HCT116 (cell line): Measurements from ENCODE around the gene GOT1.

Source experiments
- CEBPB ChIP-seq: IDR thresholded peaks from 2 replicates; pipeline ENCODE4 v1.6.1; 2012; ENCODE audit warnings: low read depth
- ELF1 ChIP-seq: IDR thresholded peaks from 2 replicates; pipeline ENCODE4 v1.6.1; 2012; ENCODE audit warnings: low read depth, borderline replicate concordance
- EZH2 ChIP-seq: fragments of 200-600 bp; sonication (generic); IDR thresholded peaks from 2 replicates; pipeline ENCODE4 v1.6.1; 2017; ENCODE audit warnings: antibody characterized with exemption, mixed run types
- FOSL1 ChIP-seq: IDR thresholded peaks from 2 replicates; pipeline ENCODE4 v1.6.1; 2012; ENCODE audit warnings: low read depth
- POLR2AphosphoS5 ChIP-seq: IDR thresholded peaks from 2 replicates; pipeline ENCODE4 v1.6.1; 2011; ENCODE audit warnings: mild to moderate bottlenecking, low read depth, low read length, moderate library complexity
- SIN3A ChIP-seq: IDR thresholded peaks from 2 replicates; pipeline ENCODE4 v1.6.1; 2012; ENCODE audit warnings: low read depth
- TF ChIP-seq, protein P1 (sequence below), 3 experiments: fragments of 200-600 bp in 1 of 3; sonication (generic) in 1 of 3; IDR thresholded peaks in 2 of 3; conservative IDR thresholded peaks in 1 of 3; 2 replicates each; pipeline ENCODE4 v1.5.1; 2012 to 2017; ENCODE audit warnings: low read depth in 2 of 3, low read length in 2 of 3, antibody characterized with exemption in 1 of 3, borderline replicate concordance in 1 of 3, control low read depth in 1 of 3, mild to moderate bottlenecking in 1 of 3, mixed read lengths in 1 of 3, mixed run types in 1 of 3, moderate library complexity in 1 of 3; ENCODE audit not compliant: insufficient read depth in 1 of 3
- TF ChIP-seq, protein P2 (sequence below): IDR thresholded peaks from 2 replicates; pipeline ENCODE4 v1.6.1; 2012

DNA sequence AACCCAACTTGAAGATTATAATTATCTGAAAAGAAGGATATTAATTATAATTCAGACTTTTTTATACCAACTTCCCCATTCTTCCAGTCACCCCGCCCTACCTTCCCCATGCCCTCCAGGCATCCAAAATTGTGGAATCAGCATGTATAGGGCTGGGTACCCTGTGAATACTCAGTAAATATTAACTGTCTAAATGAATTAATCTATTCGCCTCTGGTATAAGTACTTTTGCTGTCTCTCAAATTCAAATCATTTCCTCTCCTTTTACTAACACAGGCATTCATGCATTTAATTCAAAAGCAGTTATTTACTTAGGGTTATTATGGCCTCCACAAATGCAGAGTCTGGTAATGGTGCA lies 26.5 kb upstream of the GOT1 start:
- TF ChIP-seq, protein P1, sequence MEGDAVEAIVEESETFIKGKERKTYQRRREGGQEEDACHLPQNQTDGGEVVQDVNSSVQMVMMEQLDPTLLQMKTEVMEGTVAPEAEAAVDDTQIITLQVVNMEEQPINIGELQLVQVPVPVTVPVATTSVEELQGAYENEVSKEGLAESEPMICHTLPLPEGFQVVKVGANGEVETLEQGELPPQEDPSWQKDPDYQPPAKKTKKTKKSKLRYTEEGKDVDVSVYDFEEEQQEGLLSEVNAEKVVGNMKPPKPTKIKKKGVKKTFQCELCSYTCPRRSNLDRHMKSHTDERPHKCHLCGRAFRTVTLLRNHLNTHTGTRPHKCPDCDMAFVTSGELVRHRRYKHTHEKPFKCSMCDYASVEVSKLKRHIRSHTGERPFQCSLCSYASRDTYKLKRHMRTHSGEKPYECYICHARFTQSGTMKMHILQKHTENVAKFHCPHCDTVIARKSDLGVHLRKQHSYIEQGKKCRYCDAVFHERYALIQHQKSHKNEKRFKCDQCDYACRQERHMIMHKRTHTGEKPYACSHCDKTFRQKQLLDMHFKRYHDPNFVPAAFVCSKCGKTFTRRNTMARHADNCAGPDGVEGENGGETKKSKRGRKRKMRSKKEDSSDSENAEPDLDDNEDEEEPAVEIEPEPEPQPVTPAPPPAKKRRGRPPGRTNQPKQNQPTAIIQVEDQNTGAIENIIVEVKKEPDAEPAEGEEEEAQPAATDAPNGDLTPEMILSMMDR (IDR thresholded peaks at IDR 0.05 in 2 of 3, conservative IDR thresholded peaks at IDR 0.05 in 1 of 3; ENCODE audit: borderline replicate concordance in 1 of 3, insufficient read depth in 1 of 3, low read depth in 2 of 3, low read length in 2 of 3) = no peak
- TF ChIP-seq FOSL1 (no peak), EZH2 (no peak), POLR2AphosphoS5 (no peak), CEBPB (no peak), ELF1 (no peak), SIN3A (no peak)
- TF ChIP-seq, protein P2, sequence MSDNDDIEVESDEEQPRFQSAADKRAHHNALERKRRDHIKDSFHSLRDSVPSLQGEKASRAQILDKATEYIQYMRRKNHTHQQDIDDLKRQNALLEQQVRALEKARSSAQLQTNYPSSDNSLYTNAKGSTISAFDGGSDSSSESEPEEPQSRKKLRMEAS = no peak
